ENCODE results near the gene ATXN7L1. TPM values are rescaled to one million over a fixed set of nuclear protein-coding genes. Genes with fewer than 3 reads are reported as not detected.

ATXN7L1 gene
- polyA plus RNA-seq, 3 donors, result 10.3 to 12.9 (median 11.4) TPM

DNA sequence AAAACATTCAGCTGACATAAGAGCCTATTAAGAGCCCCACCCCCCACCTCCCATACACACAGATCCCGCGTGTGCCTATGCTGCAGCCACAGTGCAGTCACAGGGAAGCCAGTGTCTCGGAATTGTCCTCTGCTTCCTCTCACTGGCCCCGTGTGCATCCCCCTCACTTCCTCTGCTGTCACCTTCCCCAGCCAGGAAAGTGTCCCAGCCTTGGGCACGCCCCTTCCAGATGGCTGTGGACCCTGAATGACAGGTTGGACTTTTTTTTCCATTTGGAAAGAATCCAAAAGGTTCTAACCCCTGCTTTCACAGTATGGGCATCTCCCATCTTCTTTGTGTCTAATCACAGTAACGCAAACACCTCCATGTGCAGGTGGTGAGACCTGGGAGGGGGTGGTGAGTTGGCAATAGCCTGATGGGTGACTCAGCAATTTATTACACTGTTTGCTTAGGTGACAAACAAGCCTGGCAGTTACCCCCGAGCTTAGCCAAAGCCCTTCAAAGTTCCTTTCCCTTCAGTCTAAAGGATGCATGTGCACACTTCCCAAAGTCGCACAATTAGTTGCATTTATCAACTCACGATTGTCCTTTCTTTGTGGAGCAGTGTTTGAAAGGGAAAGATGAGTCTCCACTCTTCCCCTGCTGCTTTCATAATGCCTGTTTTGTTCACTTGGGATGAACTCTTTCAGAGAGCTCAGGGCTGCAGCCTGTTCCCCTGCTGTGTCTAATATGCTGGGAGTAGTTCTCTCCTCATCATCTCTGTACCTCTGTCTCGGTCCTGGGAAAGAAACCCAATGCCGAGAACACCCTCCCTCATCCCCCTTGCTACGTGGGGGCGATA lies 227.6 kb downstream of the ATXN7L1 start:
- no peak for DNase-seq (ENCODE audit: extremely low read depth in 1 of 11, low read depth in 9 of 11, low spot score in 4 of 11)

DNA sequence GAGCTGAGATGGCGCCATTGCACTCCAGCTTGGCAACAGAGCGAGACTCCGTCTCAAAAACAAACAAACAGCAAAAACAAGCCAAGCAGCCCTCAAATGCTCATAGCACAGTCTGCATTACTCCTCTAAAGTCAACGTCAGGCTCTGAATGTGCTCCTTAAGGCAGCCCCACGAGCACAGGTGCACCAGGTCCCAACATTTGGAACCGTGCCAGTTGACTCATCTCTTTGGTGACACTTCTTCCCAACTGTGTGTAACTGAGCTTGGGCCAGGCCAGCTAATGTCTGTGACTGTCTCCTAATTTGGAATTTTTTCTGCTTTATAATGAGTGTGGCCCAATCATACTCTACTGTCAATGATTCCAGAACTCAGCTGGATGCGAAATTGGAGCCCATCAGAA lies 228.8 kb downstream of the ATXN7L1 start:
- DNase-seq (ENCODE audit: extremely low read depth in 1 of 11, low read depth in 9 of 11, low spot score in 4 of 11), result no peak

DNA sequence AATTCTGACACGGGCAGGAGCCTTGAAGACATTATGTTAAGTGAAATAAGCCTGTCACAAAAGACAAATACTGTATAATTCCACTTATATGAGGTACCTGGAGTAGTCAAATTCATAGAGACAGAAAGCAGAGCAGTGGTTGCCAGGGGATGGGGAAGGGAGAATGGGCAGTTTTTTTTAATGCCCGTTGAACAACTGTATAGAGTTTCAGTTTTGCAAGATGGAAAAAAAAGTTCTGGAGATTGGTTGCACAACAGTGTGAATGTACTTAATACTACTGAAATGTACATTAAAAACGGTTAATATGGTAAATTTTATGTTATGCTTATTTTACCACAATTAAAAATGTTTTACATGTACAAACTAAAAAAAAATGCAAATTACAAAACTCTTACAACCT lies 231.5 kb downstream of the ATXN7L1 start:
- no peak for DNase-seq (ENCODE audit: extremely low read depth in 1 of 11, low read depth in 9 of 11, low spot score in 4 of 11)

- DNase-seq (ENCODE audit: extremely low read depth in 1 of 11, low read depth in 9 of 11, low spot score in 4 of 11), result no peak
Observed at GRCh38 chr7:105643851-105644250, 232.5 kb downstream of the ATXN7L1 start.

GRCh38 chr7:105643384-105643783 lies 233.0 kb downstream of the ATXN7L1 start:
- no peak for DNase-seq (ENCODE audit: extremely low read depth in 1 of 11, low read depth in 9 of 11, low spot score in 4 of 11)

DNA sequence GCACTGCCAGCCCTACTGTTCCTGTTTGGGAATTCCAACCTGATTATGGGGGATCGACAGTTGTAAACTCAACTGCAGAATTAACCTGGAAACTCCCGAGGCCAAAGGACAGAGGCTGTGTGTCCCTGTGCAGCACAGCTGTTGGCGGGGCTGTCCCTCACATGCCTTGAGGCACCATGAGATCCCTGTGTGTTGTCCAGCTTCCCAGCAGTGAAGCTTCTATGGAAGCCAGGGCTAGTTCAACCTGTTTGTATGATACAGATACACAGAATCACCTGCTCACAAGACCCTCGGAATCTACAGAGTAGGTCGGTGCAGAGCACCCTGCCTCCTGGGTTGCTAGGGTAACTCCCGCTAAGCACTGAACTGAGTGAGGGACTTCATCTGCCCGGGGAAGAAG lies 234.1 kb downstream of the ATXN7L1 start:
- no peak for DNase-seq (ENCODE audit: extremely low read depth in 1 of 11, low read depth in 9 of 11, low spot score in 4 of 11)

DNA sequence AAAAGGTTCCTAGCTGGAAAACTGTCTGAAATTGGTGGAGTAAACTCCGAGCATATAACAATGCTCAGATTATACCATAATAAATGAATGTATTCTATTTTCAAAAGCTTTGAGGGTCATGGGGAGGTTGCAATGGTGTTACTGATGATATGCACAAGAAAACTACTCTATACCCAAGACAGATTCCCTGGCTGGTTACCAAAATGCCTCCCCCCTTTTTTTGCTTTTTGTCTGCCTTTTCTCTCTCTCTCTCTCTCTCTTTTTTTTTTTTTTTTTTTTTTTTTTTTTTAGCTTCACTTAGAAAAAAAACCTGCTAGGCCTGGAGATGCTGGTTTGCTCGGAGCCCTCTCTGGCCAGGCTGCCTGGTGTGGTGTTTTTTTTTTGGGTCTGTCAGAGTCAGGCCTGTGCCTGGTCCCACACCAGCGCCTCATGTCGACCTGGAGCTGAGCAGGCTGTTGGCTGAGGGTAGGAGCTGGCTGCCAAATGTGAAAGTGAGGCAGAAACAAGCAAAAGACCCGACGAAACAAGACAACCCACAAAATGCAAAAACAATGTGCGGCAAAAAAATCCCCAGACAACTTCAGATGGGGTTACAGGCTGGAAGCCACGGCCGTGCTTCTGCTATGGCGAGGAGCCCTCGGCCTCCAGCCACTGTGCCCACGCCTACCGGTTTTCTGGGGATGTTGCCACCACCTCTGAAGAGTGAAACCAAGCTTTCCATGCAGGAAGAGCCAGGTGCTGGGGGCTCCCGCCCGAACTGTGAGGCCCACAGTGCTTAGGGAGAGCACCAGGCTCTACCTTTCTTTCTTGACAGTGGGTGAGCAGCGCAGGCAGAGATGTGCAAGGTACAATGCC lies 235.2 kb downstream of the ATXN7L1 start:
- DNase-seq (ENCODE audit: extremely low read depth in 1 of 11, low read depth in 9 of 11, low spot score in 4 of 11), result no peak

DNA sequence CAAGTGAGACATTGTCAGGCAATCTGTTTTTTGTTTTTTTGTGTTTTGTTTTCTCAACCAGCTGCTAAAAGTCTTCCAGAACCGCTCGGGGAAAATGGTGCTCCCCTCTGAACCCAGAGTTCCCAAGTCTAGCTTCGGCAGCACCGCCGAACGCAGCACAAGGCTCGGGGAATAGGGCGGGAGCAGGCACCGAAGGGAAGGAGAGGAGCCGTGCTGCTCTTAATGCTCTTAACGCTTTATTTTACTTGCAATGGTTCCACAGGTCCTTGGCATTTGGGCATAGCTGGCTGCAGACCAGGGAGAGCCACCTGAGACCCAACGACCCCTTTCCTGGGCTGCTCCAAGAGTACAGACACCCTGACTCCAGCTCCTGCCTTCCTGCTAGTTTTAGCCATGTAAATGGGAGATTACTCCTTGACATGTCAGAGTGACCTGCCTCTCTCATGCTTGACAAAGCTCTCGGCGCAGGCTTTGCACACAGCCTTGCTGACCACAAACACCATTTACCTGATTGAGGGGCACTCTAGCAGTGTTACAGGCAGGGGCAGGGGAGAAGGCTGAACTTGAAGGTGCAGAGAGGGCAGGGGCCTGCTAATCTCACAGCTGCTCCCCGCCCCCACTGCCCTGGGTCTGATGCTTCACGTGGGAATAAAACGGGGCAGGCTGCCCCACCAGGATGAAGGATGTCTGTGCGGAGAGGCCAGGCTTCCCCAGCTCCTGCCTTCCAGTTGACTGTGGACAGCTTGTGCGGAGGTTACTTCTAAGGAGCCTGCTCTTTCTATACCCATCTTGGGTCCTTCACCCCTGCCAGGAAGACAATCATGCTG lies 236.5 kb downstream of the ATXN7L1 start:
- DNase-seq (ENCODE audit: extremely low read depth in 1 of 11, low read depth in 9 of 11, low spot score in 4 of 11), result no peak

GRCh38 chr7:105638902-105639495 lies 237.4 kb downstream of the ATXN7L1 start:
- peak in 5 of 11 donors; percentile 46 to 63 (median 51) for DNase-seq (ENCODE audit: extremely low read depth in 1 of 11, low read depth in 9 of 11, low spot score in 4 of 11)

GRCh38 chr7:105638334-105638733 lies 238.1 kb downstream of the ATXN7L1 start:
- no peak for DNase-seq (ENCODE audit: extremely low read depth in 1 of 11, low read depth in 9 of 11, low spot score in 4 of 11)

DNA sequence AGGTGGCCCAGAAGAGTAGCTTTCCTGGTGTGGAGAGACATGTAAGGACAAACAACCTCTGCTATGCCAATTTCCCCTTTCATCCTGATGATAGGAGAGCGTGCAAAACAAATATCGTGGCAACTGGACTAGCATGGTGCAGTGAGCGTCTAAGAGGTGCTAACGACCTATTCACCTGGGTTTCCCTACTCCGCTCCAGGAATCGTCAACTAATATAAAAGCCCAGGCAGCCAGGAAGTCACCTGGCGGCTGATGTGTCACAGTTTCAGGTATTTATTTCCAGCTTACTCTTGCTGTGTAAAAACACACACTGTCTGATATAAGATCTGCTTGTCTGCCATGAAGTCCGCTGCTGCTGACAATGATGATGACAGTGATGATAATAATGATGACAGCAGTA lies 238.6 kb downstream of the ATXN7L1 start:
- no peak for DNase-seq (ENCODE audit: extremely low read depth in 1 of 11, low read depth in 9 of 11, low spot score in 4 of 11)

GRCh38 chr7:105636982-105637381 lies 239.4 kb downstream of the ATXN7L1 start:
- no peak for DNase-seq (ENCODE audit: extremely low read depth in 1 of 11, low read depth in 9 of 11, low spot score in 4 of 11)

GRCh38 chr7:105635197-105635596 lies 241.2 kb downstream of the ATXN7L1 start:
- DNase-seq (ENCODE audit: extremely low read depth in 1 of 11, low read depth in 9 of 11, low spot score in 4 of 11), result no peak

- no peak for DNase-seq (ENCODE audit: extremely low read depth in 1 of 11, low read depth in 9 of 11, low spot score in 4 of 11)
Observed at GRCh38 chr7:105625986-105626385, 250.4 kb downstream of the ATXN7L1 start.

- no peak for DNase-seq (ENCODE audit: extremely low read depth in 1 of 11, low read depth in 9 of 11, low spot score in 4 of 11)
Observed at GRCh38 chr7:105623906-105624305, 252.5 kb downstream of the ATXN7L1 start.

DNA sequence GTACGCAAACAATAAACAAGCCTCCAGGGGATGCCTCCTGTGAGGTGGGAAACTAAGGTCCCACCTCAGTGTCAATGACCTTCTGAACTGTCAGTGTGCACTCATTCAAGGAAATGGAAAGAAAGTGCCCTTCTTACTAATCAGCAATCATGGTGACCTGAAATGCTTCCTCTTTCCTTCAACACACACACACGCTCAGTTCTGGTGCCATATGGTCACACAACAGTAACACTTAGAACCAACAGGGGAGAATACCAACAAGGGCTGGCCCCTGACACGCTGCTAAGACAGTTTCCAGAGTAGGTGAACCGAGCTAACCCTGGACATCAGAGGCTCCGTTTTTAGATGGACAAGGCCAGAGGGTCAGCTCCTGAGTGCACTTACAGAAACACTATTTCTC lies 253.0 kb downstream of the ATXN7L1 start:
- DNase-seq (ENCODE audit: extremely low read depth in 1 of 11, low read depth in 9 of 11, low spot score in 4 of 11), result no peak

GRCh38 chr7:105622106-105622731 lies 254.2 kb downstream of the ATXN7L1 start:
- no peak for DNase-seq (ENCODE audit: extremely low read depth in 1 of 11, low read depth in 9 of 11, low spot score in 4 of 11)

DNA sequence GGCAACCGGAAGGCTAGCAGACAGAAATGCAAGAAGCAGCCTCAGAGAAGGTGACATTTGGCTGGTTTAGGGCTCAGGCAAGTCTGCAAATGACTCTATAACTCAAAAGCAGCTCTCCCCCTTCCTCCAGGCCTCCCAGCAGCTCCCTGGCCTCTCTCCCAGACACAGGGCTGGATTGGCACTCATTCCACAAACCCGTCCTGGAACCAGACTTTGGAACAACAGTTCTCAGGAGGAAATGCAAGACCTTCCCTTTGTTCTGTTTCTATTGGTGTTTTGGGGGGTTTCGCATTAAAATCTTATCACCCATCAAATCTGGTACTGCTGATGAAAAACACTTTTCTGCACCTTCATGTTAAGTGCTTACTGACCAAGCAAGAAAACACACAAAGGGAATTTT lies 254.8 kb downstream of the ATXN7L1 start:
- DNase-seq (ENCODE audit: extremely low read depth in 1 of 11, low read depth in 9 of 11, low spot score in 4 of 11), result no peak

GRCh38 chr7:105621176-105621575 lies 255.2 kb downstream of the ATXN7L1 start:
- no peak for DNase-seq (ENCODE audit: extremely low read depth in 1 of 11, low read depth in 9 of 11, low spot score in 4 of 11)

Data from renal cortex interstitium (tissue), 11 donors.